Retinal pigment epithelial cell (primary cell): Measurements from ENCODE around the gene MAPK12.

Source experiments
- DNase-seq: peaks from one replicate; pipeline ENCODE4 v3.0.0-alpha.2; 2010; ENCODE audit warnings: low read depth
- H3K4me3 ChIP-seq: 2 replicates; pipeline ENCODE4 v1.5.1; 2011; ENCODE audit warnings: mild to moderate bottlenecking, low read length, control low read depth, moderate library complexity
- TF ChIP-seq, protein P1 (sequence below): conservative IDR thresholded peaks from 2 replicates; pipeline ENCODE4 v1.5.1; 2011; ENCODE audit warnings: low read depth, low read length, control low read depth, inconsistent platforms

The MAPK12 gene

DNA sequence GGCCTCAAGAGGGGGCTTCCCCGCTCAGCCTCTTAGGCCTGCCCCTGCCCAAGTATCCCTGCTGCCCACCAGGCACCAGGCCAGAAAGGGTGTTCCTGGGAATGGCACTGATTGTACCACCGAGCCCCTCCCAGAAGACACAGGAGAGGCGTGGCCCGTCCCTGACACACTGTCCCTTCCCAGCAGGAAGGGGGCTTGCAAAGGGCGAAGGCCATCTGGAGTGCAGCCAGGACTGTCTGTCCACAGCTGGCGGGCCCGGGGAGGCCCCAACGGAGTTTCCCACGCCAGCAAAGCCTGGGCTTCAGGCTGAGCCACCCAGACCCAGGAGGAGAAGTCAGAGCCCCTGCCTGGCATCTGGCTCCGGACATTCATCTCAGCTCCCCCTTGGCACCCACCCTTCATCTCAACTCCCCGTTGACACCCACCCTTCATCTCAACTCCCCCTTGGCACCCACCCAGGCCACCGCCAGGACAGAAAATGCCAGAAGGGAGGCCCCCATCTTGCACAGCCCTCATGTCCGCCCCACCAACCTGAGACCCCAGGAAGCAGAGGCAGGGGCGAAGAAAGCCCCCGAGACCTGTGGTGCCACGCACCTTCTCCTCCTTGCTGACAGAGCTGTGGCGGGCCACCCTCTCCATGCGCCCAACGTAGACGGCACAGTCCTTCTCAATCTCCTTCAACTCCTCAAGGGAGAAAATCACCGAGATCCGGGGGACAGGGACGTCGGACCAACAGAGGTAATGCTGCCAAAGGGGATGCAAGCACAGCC, 36.1 kb downstream of the MAPK12 start:
- DNase-seq: no peak
- TF ChIP-seq, protein P1, sequence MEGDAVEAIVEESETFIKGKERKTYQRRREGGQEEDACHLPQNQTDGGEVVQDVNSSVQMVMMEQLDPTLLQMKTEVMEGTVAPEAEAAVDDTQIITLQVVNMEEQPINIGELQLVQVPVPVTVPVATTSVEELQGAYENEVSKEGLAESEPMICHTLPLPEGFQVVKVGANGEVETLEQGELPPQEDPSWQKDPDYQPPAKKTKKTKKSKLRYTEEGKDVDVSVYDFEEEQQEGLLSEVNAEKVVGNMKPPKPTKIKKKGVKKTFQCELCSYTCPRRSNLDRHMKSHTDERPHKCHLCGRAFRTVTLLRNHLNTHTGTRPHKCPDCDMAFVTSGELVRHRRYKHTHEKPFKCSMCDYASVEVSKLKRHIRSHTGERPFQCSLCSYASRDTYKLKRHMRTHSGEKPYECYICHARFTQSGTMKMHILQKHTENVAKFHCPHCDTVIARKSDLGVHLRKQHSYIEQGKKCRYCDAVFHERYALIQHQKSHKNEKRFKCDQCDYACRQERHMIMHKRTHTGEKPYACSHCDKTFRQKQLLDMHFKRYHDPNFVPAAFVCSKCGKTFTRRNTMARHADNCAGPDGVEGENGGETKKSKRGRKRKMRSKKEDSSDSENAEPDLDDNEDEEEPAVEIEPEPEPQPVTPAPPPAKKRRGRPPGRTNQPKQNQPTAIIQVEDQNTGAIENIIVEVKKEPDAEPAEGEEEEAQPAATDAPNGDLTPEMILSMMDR: no peak
- no peak overlapping the region for H3K4me3 ChIP-seq

DNA sequence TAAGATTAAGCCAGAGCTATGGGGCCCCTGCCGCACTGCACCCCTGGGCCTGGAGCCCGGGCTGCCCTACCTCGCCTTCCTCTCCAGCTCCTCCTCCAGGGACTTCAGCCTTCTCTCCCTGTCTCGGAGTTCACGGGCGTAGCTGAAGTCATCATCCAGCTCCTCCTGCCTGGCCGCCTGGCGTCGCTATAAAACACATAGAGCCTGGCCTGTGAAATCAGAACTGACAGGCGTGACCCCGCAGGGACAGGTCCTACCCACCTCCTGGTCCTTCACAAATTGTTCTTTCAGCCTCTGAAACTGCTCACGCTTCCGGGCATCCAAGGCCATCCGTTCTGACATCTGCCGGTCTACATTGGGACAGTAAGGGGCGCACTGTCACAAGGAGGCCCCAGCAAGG, 37.4 kb downstream of the MAPK12 start:
- no peak overlapping the region for H3K4me3 ChIP-seq
- TF ChIP-seq, protein P1: no peak
- no peak for DNase-seq

DNA sequence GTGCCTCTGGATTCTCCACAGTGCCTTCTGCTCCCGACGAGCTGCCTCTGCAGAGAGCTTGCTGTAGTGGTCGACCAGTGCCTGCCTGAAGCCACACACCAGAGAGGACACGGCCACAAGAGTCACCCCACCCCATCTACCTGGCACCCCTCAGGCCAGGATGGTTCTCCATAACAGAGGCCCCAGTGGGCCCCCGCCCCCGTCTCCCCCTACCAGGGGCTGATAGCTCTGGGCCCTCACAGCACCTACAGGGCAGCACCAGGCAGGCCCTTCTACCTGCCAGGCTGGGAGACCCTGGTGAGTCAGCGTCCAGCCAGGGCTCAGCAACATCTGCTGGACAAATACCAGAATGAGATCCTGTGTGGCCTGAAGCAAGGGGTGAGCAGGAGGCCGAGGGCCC, 39.0 kb downstream of the MAPK12 start:
- H3K4me3 ChIP-seq: no peak overlapping the region
- TF ChIP-seq, protein P1: no peak
- no peak for DNase-seq

DNA sequence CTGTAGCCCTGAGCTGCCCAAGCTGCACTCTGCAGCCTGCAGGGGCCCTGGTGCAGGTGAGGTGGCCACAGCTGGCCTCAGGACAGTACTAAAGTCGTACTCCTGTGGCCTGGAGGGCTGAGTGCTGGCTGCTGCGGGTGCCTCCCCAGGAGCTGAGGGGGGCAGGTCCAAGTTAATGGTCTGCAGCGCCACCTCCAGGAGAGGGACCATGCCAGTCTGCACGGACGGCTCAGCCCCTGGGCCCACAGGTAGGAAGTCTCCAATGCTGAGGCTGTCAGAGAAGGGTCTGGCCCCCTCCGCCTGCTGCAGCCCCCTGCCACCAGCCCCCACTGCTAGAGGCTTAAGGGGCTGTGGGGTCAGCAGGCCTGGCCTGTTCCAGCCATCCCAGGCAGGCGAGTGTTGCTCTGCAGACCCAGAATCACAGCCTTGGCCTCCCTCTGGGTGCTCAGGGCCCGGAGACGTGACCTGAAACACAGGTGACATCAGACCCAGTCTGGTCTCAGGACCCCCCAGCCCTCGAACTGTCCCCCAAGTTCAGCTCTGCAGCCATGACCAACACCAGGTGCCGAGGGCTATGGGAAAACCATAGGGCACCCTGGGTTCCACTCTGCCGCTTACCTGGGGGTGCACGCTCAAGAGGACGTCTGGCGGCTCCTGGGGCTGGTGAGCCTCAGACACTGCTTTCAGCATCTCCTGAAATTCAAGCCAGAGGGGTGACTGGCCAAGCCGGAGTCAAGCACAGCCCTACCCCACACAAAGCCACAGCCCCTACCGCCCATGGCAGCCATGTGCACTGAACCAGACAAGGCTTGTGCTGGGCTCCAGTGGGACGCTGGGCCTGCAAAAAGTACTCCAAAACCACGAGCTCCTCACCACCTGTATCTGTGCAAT, 39.8 kb downstream of the MAPK12 start:
- no peak overlapping the region for H3K4me3 ChIP-seq
- no peak for DNase-seq
- TF ChIP-seq, protein P1: no peak

DNA sequence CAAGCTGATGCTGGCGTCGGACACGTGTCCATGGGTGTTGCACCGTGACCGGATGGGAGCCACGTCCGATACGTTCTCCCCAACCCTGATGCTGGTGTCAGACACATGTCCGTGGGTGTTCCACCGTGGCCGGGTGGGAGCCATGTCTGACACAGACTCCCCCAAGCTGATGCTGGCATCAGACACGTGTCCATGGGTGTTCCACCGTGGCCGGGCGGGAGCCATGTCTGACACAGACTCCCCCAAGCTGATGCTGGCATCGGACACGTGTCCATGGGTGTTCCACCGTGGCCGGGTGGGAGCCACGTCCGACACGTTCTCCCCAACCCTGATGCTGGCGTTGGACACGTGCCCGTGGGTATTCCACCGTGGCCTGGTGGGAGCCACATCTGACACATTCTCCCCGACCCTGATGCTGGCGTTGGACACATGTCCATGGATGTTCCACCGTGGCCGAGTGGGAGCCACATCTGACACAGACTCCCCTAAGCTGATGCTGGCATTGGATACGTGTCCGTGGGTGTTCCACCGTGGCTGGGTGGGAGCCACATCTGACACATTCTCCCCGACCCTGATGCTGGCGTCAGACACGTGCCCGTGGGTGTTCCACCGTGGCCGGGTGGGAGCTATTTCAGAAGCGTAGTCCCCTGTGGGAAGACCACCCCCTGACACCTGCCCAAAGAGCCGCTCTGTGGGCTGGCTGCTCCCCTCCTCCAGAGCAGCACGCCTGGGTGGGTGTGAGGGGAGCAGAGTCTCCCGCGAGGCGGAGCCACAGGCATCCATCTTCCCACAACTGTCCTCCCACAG, 40.7 kb downstream of the MAPK12 start:
- DNase-seq: no peak
- TF ChIP-seq, protein P1: no peak
- H3K4me3 ChIP-seq: no peak overlapping the region

DNA sequence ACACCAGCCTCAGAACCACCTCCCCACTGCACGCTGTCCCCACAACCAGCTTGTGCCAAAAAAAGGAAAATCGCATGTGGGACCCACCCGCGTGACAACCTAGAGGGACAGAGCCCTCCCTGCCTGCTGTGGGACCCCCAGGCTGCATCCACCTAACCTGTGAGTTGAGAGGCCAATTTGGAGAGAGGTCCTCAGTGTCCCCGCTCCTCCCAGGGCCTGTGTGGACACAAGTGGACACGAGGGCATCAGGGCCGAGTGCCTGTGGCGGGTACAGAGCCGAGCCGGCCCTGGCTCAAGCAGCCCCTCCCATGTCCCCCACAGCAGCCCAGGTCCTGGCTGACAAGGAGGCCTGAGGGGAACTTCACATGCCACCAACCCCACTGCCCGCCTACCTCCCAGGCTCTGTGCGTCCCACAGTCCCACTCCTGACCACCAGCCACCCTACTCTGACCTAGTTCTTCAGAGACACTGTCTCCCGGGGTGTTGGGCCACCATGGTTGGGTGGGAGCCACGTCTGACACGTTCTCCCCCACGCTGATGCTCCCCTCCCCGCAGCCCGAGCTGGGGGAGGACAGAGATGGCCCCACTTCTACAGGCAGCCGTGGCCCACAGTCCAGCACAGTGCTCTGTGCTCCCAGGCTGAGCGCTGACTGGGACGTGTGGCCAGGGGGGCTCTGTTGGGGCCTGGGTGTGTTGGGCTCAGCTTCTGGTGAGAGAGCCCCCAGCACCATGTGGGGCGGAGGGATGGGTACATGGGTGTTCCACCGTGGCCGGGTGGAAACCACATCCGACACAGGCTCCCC, 41.5 kb downstream of the MAPK12 start:
- DNase-seq: no peak
- no peak overlapping the region for H3K4me3 ChIP-seq
- TF ChIP-seq, protein P1: no peak
